ENCODE measurements around the gene UBXN11. TPM values are rescaled to one million over a fixed set of nuclear protein-coding genes. Genes with fewer than 3 reads are reported as not detected.
A peak's percentile ranks its signal among the peaks of the same experiment; 100 is the strongest.

UBXN11 gene
- total and polyA plus RNA-seq, 7 donors, result 3.5 to 7.0 (median 4.2) TPM

DNA sequence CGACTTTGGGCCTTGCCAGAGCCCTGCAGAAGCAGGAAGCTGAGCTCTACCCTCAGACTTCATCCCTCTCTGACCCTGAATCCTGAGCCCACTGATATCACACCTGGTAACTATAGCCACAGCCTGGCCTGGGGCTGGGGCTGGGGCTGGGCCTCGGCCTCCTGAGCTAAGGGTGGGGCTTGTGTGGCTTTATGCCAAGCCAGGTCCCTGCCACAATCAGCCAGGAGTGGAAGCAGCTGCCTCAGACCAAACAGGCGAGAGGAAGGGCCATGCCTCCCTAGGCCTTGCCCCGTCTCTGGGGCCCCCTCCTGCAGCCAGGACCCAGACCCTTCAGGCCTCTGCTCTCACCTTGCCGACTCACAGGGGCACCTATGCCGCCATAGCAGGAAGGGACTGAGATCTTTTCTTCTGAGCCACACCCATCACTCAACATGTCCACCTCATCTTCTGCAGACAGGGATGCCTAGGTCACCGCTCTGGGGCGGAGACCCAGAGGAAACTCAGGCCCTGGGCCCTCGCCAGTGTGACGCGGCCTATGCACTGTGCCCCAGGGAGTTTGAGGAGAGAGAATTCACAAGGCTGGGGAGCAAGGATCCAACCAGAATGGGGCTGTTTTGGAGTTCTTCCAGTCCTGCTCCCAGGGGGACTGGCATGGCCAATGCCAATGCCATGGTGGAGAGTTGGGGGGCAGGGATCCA lies 5.7 kb downstream of the UBXN11 start:
- intact Hi-C loops (cut with DNase I), result no loop called here
- no peaks in the 10 kb centered on the region for H3K9me3 ChIP-seq
- H3K27me3 ChIP-seq (ENCODE audit: insufficient read depth in 3 of 3, low read length in 2 of 3), result no peaks in the 10 kb centered on the region
- 84 to 89% (median 85%) methylated on average over 11 of the region's 11 CpGs for WGBS, 3 donors
- no peak overlapping the region for H3K4me3 ChIP-seq
- H3K4me1 ChIP-seq, result peaks cover 6% of the 10 kb centered on the region
- no peaks in the 10 kb centered on the region for H3K36me3 ChIP-seq (ENCODE audit: insufficient read depth in 1 of 2, low read depth in 1 of 2)
- no peak for ATAC-seq
- peak in 1 of 2 donors; percentile 42 for DNase-seq
- TF ChIP-seq, protein P1, sequence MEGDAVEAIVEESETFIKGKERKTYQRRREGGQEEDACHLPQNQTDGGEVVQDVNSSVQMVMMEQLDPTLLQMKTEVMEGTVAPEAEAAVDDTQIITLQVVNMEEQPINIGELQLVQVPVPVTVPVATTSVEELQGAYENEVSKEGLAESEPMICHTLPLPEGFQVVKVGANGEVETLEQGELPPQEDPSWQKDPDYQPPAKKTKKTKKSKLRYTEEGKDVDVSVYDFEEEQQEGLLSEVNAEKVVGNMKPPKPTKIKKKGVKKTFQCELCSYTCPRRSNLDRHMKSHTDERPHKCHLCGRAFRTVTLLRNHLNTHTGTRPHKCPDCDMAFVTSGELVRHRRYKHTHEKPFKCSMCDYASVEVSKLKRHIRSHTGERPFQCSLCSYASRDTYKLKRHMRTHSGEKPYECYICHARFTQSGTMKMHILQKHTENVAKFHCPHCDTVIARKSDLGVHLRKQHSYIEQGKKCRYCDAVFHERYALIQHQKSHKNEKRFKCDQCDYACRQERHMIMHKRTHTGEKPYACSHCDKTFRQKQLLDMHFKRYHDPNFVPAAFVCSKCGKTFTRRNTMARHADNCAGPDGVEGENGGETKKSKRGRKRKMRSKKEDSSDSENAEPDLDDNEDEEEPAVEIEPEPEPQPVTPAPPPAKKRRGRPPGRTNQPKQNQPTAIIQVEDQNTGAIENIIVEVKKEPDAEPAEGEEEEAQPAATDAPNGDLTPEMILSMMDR (IDR thresholded peaks at IDR 0.05), result no peak
- H3K27ac ChIP-seq, result no peak overlapping the region

DNA sequence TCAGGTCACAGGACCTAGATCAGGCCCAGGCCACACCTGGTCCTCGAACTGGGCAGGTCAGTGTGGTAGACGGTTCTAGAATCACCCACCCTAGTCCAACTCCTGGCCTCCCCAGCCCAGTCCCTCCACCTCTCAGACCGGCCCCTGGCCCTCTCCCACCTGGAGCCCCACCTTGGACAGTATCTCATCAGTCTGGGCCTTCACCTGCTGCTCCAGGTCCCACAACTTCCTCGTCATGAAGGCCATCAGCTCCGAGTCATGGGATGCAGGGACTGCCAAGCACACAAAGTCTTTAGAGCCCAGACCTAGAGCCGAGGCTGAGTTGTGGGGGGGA lies 8.7 kb downstream of the UBXN11 start:
- 72 to 76% (median 76%) methylated on average over 6 of the region's 6 CpGs for WGBS, 3 donors
- H3K27ac ChIP-seq, result no peak overlapping the region
- H3K27me3 ChIP-seq (ENCODE audit: insufficient read depth in 3 of 3, low read length in 2 of 3), result no peaks in the 10 kb centered on the region
- intact Hi-C loops (cut with DNase I), result no loop called here
- no peaks in the 10 kb centered on the region for H3K9me3 ChIP-seq
- TF ChIP-seq, protein P1 (IDR thresholded peaks at IDR 0.05), result no peak
- ATAC-seq (no peak), DNase-seq (no peak)
- H3K4me1 ChIP-seq, result no peaks in the 10 kb centered on the region
- H3K36me3 ChIP-seq (ENCODE audit: insufficient read depth in 1 of 2, low read depth in 1 of 2), result no peaks in the 10 kb centered on the region
- H3K4me3 ChIP-seq, result no peak overlapping the region

DNA sequence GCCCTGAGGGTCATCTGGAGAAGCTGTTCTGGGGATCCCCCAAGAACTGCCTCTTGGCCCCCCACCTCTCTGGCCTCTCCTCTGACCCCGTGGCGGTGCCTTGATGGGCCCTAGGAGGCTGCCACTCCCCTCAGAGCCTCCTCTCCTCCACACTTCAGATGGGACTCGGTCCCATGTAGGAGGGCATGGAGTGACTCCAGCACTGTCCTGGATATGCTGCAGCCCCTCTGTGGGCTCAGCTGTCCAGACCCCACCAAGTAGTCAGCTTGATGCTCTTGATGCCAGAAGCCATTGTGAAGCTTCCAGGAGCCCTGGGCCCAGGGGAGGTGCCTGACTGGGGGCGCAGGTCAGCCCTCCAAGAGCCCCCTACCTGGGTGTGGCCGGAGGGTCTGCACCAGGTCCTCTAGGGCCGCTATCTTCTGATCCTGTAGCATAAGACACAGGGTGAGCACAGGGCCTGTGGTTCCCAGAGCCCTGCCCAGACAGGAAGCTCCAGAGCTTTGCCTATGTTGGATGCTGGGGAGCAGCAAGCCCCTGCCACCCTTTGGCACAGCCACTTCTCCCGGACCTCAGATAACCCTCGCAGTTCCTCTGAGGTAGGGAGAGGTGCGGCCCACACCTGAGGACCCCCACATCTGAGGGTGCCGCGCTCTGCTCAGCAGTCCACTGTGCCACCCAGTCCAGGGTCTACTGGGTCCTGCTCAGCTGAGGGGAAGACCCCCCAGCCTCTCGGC lies 9.2 kb downstream of the UBXN11 start:
- Histone ChIP-seq H3K27me3 (ENCODE audit: insufficient read depth in 3 of 3, low read length in 2 of 3) (no peaks in the 10 kb centered on the region), H3K27ac (no peak overlapping the region), H3K4me3 (no peak overlapping the region), H3K9me3 (no peaks in the 10 kb centered on the region), H3K36me3 (ENCODE audit: insufficient read depth in 1 of 2, low read depth in 1 of 2) (no peaks in the 10 kb centered on the region), H3K4me1 (no peaks in the 10 kb centered on the region)
- DNase-seq, result no peak
- ATAC-seq, result no peak
- TF ChIP-seq, protein P1 (IDR thresholded peaks at IDR 0.05), result no peak
- 90 to 95% (median 90%) methylated on average over 12 of the region's 12 CpGs for WGBS, 3 donors
- intact Hi-C loops (cut with DNase I), result no loop called here

DNA sequence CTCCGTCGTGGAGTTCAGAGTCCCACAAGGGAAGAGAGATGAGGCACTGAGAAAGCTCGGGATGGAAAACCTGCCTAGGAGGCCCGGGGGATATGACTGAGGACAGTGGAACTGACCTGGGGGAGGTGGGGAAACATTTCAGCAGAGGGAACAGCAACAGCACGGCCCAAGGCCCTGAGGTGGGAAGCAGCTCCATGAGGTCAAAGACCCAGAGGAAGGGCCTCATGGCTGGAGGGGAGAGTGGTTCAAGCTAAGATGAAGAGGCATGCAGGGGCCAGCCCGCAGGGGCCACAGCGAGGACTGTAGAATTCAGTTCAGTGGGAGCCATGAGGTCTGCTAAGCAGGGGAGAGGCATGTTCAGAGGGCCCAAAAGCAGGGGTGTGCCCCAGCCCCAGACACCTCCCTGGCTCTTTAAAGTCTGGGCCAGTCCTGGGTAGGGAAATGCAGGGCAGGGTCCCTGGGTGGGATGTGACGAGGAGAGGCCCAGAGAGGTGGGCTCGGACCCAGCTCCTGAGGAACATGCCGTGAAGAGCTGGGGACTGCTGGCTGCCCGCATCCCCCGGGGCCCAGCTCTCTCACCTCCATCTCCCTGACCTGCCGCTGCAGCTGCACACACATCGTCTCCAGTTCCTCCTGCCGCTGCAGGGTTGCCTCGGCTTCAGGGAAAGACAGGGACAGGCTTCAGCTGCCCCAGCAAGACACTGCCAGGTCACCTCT lies 9.9 kb downstream of the UBXN11 start:
- TF ChIP-seq, protein P1 (IDR thresholded peaks at IDR 0.05), result no peak
- H3K27ac ChIP-seq, result no peak overlapping the region
- intact Hi-C loops (cut with DNase I), result no loop called here
- 83 to 93% (median 90%) methylated on average over 13 to 16 of the region's 16 CpGs for WGBS, 3 donors
- H3K4me1 ChIP-seq, result no peaks in the 10 kb centered on the region
- no peaks in the 10 kb centered on the region for H3K27me3 ChIP-seq (ENCODE audit: insufficient read depth in 3 of 3, low read length in 2 of 3)
- H3K36me3 ChIP-seq (ENCODE audit: insufficient read depth in 1 of 2, low read depth in 1 of 2), result no peaks in the 10 kb centered on the region
- DNase-seq (peak in 1 of 2 donors; percentile 23), ATAC-seq (no peak)
- H3K9me3 ChIP-seq, result no peaks in the 10 kb centered on the region
- no peak overlapping the region for H3K4me3 ChIP-seq

Data from psoas muscle (tissue), 8 donors.